CD4-positive, alpha-beta T cell (primary cell): ENCODE results near the gene MBNL1. TPM values are rescaled to one million over a fixed set of nuclear protein-coding genes. Genes with fewer than 3 reads are reported as not detected.

Experiments used
- ATAC-seq: fragments of 200-7000 bp; cut with Tn5 transposase; one replicate; pipeline ENCODE4 v1.10.0; 2022; ENCODE audit warnings: mild to moderate bottlenecking; ENCODE audit not compliant: poor library complexity
- CTCF ChIA-PET: fragments of 350-600 bp; sonication (Branson Sonifier 250); formaldehyde crosslinking; loops from one replicate; lab custom pipeline; 2021; ENCODE audit warnings: antibody characterized with exemption, inconsistent platforms; lab: Charles Lee
- POLR2A ChIA-PET: fragments of 350-600 bp; sonication (Branson Sonifier 250); formaldehyde crosslinking; loops from one replicate; lab custom pipeline; 2021; ENCODE audit warnings: antibody characterized with exemption, inconsistent platforms; lab: Charles Lee
- DNase-seq, 14 experiments: peaks; one replicate each; pipeline ENCODE4 v3.0.0-alpha.2; 2013 to 2020; ENCODE audit warnings: mixed read lengths in 2 of 14
- H3K27ac ChIP-seq, 2 donors: one replicate each; pipeline versions ENCODE4 v1.5.1 to v1.7.0; 2013; ENCODE audit warnings: low read length in 2 of 2, low read depth in 1 of 2, mild to moderate bottlenecking in 1 of 2
- H3K27me3 ChIP-seq, 2 experiments: 1 replicate in 1 of 2; 2 replicates in 1 of 2; pipeline versions ENCODE4 v1.6.1 to v1.7.0; 2013; ENCODE audit warnings: low read length in 2 of 2, control low read depth in 1 of 2, mild to moderate bottlenecking in 1 of 2, moderate library complexity in 1 of 2; ENCODE audit not compliant: insufficient read depth in 2 of 2, control insufficient read depth in 1 of 2
- H3K36me3 ChIP-seq: one replicate; pipeline ENCODE4 v1.6.1; 2013; ENCODE audit warnings: low read length, control low read depth; ENCODE audit not compliant: insufficient read depth
- H3K4me1 ChIP-seq: one replicate; pipeline ENCODE4 v1.6.1; 2013; ENCODE audit warnings: low read length, control low read depth; ENCODE audit not compliant: insufficient read depth
- H3K4me3 ChIP-seq: one replicate; pipeline ENCODE4 v1.5.1; 2013; ENCODE audit warnings: mild to moderate bottlenecking, low read length, moderate library complexity
- H3K9me3 ChIP-seq, 2 experiments: 1 replicate in 1 of 2; 2 replicates in 1 of 2; pipeline versions ENCODE4 v1.6.1 to v1.7.0; 2013; ENCODE audit warnings: low read length in 2 of 2, mild to moderate bottlenecking in 2 of 2, control low read depth in 1 of 2, moderate library complexity in 1 of 2; ENCODE audit not compliant: control insufficient read depth in 1 of 2, insufficient read depth in 1 of 2
- H3K27ac Mint-ChIP-seq: one replicate; pipeline ENCODE4 v1.8.0; 2020; ENCODE audit warnings: mixed read lengths
- H3K27me3 Mint-ChIP-seq: one replicate; pipeline ENCODE4 v1.8.0; 2021; ENCODE audit warnings: mixed read lengths
- H3K36me3 Mint-ChIP-seq: one replicate; pipeline ENCODE4 v1.8.0; 2021; ENCODE audit warnings: low read depth, mixed read lengths
- H3K4me1 Mint-ChIP-seq: one replicate; pipeline ENCODE4 v1.8.0; 2021; ENCODE audit warnings: low read depth, mixed read lengths
- H3K4me3 Mint-ChIP-seq: one replicate; pipeline ENCODE4 v1.8.0; 2020; ENCODE audit warnings: mild to moderate bottlenecking, mixed read lengths
- H3K9me3 Mint-ChIP-seq: one replicate; pipeline ENCODE4 v1.8.0; 2020; ENCODE audit warnings: mixed read lengths
- intact Hi-C, 2 experiments: fragments of 100-400 bp; cut with DNase I in 1 of 2; cut with micrococcal nuclease in 1 of 2; formaldehyde crosslinking; loops; one replicate each; pipeline versions ENCODE4 v1.15.1 to v1.9.0; 2023 to 2025; cut with DNase I, micrococcal nuclease
- total RNA-seq, 174 experiments: library from RNA in 2 of 174; stranded (reverse) in 2 of 174; gene quantifications; one replicate each; pipeline ENCODE4 v1.2.3 and lab custom pipeline; 2021 to 2026
- TF ChIP-seq, protein P1 (sequence below): fragments of 200-600 bp; IDR thresholded peaks from one replicate; pipeline ENCODE4 v1.8.0; 2022; ENCODE audit warnings: antibody characterized with exemption, mild to moderate bottlenecking

The MBNL1 gene
- total RNA-seq, 2 experiments from 2014 or later = 551 to 561 TPM

DNA sequence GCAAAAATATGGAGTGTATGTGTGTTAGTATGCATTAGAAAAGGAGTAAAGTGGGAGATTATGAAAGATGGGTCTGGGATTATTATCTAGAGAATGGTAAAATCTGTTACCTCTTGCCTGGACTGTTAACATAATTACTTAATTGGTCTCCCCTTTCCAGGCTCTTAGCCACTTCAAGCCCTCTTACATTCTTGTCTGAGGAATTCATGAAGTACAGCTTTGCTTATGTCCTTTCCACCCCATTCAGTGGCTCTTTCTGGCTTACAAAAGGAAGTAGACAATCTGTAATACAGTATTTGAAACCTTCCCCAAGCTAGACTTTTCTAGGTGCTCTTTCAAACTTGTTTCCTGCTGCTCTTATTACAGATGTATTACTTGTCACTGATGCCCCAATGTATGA is 129.8 kb downstream of the MBNL1 start:
- Mint-ChIP-seq H3K4me1 (peaks cover 76% of the 10 kb centered on the region), H3K27ac (peak overlapping the region; percentile 91), H3K9me3 (no peaks in the 10 kb centered on the region), H3K4me3 (peak overlapping the region; percentile 8), H3K36me3 (peaks cover 86% of the 10 kb centered on the region), H3K27me3 (no peaks in the 10 kb centered on the region)
- Histone ChIP-seq H3K27me3 (no peaks in the 10 kb centered on the region), H3K4me3 (no peak overlapping the region), H3K9me3 (no peaks in the 10 kb centered on the region), H3K36me3 (peaks cover 52% of the 10 kb centered on the region), H3K27ac (peak overlapping the region in 1 of 2 donors; percentile 30), H3K4me1 (peaks cover 19% of the 10 kb centered on the region)
- ChIA-PET POLR2A (interaction anchor here (0.7 to 2.3 kb wide), 10 partner anchors 8 to 205 kb away, joined by 3 to 7 read pairs (median 4); partner anchors contain the start of gene MBNL1), CTCF (interaction anchor here (1.3 to 1.4 kb wide), 2 partner anchors 11 to 18 kb away, joined by 5 to 7 read pairs; no protein-coding TSS in a partner anchor)
- DNase-seq (no peak), ATAC-seq (no peak)
- TF ChIP-seq, protein P1, sequence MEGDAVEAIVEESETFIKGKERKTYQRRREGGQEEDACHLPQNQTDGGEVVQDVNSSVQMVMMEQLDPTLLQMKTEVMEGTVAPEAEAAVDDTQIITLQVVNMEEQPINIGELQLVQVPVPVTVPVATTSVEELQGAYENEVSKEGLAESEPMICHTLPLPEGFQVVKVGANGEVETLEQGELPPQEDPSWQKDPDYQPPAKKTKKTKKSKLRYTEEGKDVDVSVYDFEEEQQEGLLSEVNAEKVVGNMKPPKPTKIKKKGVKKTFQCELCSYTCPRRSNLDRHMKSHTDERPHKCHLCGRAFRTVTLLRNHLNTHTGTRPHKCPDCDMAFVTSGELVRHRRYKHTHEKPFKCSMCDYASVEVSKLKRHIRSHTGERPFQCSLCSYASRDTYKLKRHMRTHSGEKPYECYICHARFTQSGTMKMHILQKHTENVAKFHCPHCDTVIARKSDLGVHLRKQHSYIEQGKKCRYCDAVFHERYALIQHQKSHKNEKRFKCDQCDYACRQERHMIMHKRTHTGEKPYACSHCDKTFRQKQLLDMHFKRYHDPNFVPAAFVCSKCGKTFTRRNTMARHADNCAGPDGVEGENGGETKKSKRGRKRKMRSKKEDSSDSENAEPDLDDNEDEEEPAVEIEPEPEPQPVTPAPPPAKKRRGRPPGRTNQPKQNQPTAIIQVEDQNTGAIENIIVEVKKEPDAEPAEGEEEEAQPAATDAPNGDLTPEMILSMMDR = no peak
- intact Hi-C loops = no loop called here

DNA sequence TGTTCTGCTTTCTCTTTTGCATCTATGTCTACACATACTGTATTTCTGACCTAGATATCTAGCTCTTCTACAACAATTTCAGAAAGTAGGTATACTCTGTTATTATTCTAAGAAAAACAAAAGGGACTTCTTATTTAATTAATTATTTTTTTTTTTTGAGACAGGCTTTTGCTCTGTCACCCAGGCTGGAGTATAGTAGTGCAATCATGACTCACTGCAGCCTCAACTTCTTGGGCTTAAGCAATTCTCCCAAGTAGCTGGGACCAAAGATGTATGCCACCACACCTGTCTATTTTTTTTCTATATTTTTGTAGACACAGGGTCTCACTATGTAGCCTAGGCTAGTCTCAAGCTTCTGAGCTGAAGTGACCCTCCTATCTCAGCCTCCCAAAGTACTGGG is 130.6 kb downstream of the MBNL1 start:
- no peaks in the 10 kb centered on the region for H3K27me3 ChIP-seq
- H3K27ac ChIP-seq = peak overlapping the region in 1 of 2 donors; percentile 30
- intact Hi-C loops = no loop called here
- Mint-ChIP-seq H3K9me3 (no peaks in the 10 kb centered on the region), H3K36me3 (peaks cover 88% of the 10 kb centered on the region), H3K27ac (peak overlapping the region; percentile 91), H3K4me3 (peak overlapping the region; percentile 43), H3K4me1 (peaks cover 80% of the 10 kb centered on the region), H3K27me3 (no peaks in the 10 kb centered on the region)
- CTCF ChIA-PET = interaction anchor here (1.2 to 1.4 kb wide), 3 partner anchors 10 to 43 kb away, joined by 3 to 7 read pairs (median 5); no protein-coding TSS in a partner anchor
- POLR2A ChIA-PET = interaction anchor here (0.7 to 2.3 kb wide), 12 partner anchors 9 to 206 kb away, joined by 3 to 7 read pairs (median 4); partner anchors contain the start of gene MBNL1
- peaks cover 22% of the 10 kb centered on the region for H3K4me1 ChIP-seq
- ATAC-seq = no peak
- H3K4me3 ChIP-seq = no peak overlapping the region
- TF ChIP-seq, protein P1 = no peak
- no peaks in the 10 kb centered on the region for H3K9me3 ChIP-seq
- peak in 2 of 14 experiments; percentile 29 to 54 for DNase-seq
- peaks cover 47% of the 10 kb centered on the region for H3K36me3 ChIP-seq

DNA sequence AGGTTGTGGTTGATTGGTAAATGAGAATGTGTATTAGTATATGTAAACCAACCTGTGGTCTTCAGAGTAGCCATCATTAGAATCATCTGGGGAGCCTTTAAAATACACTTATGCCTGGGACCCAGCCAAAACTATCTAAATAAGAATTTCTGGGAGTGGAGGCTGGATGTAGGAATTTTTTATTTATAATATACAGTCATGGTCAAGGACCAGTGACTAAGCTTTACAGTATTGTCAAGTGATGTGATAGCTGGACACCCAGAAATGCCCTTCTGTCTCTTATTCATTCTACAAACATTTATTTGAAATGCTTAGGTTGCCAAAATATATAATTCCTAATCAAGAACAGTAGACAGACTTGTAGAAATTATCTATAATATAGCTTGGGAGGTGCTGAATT is 132.2 kb downstream of the MBNL1 start:
- peak overlapping the region; percentile 91 for H3K27ac Mint-ChIP-seq
- peaks cover 23% of the 10 kb centered on the region for H3K4me1 ChIP-seq
- no peak for DNase-seq
- no peaks in the 10 kb centered on the region for H3K27me3 ChIP-seq
- H3K9me3 ChIP-seq = no peaks in the 10 kb centered on the region
- H3K36me3 ChIP-seq = peaks cover 43% of the 10 kb centered on the region
- ATAC-seq = no peak
- no peaks in the 10 kb centered on the region for H3K27me3 Mint-ChIP-seq
- peak overlapping the region; percentile 36 for H3K4me3 Mint-ChIP-seq
- intact Hi-C loops = loop anchor here in 1 of 2 experiments (5.0 kb wide), 2 partner anchors 39 to 41 kb away; no protein-coding TSS in a partner anchor
- peaks cover 87% of the 10 kb centered on the region for H3K36me3 Mint-ChIP-seq
- TF ChIP-seq, protein P1 = no peak
- no peak overlapping the region for H3K4me3 ChIP-seq
- H3K4me1 Mint-ChIP-seq = peaks cover 83% of the 10 kb centered on the region
- POLR2A ChIA-PET = interaction anchor here (0.7 to 1.9 kb wide), 5 partner anchors 9 to 145 kb away, joined by 3 to 6 read pairs (median 5); no protein-coding TSS in a partner anchor
- H3K27ac ChIP-seq = no peak overlapping the region
- no peaks in the 10 kb centered on the region for H3K9me3 Mint-ChIP-seq
- CTCF ChIA-PET = interaction anchor here (1.6 kb wide), 1 partner anchor 43 kb away, joined by 5 read pairs; no protein-coding TSS in a partner anchor
